ENCODE data around the gene ZNG1A. TPM values are rescaled to one million over a fixed set of nuclear protein-coding genes. Genes with fewer than 3 reads are reported as not detected.
"Not testable (repeated sequence)": the region's sequence is repeated elsewhere in the genome, so short reads cannot be mapped to it uniquely, and the experiment has no call there.

Gene ZNG1A
- total RNA-seq, 1 donor from 2014 or later: 29.1 TPM

DNA sequence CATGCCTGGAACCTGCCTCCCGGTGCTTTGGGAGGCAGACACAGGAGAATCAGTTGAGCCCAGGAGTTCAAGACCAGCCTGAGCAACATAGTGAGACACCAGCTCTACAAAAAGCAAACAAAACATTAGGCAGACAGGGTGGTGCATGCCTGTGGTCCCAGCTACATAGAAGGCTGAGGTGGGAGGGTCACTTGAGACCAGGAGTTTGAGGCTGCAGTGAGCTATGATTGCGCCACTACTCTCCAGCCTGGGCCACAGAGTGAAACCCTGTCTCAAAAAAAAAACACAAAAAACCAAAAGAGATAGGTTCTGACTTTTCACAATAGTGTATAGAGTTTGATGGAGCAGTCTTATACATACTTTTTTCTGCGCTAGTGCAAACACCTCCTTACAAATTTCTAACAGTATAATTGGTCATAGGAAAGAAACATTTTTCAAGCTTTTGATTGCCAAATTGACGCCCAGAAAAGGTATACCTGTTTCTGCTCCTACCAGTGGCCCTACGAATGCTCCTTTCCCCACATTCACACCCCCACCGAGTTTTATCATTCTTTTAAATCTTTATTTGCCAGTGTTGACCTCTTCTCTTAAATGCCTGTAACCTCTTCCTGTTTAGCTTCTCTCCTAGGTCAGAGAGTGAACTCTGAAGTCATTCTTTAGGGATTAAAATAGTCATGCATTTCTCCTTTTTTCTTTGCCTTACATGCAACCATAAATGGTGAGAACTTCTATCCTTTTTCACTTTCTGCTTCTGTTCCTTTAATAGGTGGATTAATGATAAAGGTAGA lies 43.3 kb upstream of the ZNG1A start:
- Mint-ChIP-seq H3K9me3 (no peaks in the 10 kb centered on the region), H3K27me3 (ENCODE audit: low read depth) (peaks cover 12% of the 10 kb centered on the region), H3K4me3 (no peak overlapping the region), H3K36me3 (ENCODE audit: low read depth) (no peaks in the 10 kb centered on the region), H3K4me1 (peaks cover 6% of the 10 kb centered on the region), H3K27ac (ENCODE audit: unreplicated experiment) (no peak overlapping the region)
- DNase-seq (ENCODE audit: low read depth, low spot score): no peak
- TF ChIP-seq, protein P1, sequence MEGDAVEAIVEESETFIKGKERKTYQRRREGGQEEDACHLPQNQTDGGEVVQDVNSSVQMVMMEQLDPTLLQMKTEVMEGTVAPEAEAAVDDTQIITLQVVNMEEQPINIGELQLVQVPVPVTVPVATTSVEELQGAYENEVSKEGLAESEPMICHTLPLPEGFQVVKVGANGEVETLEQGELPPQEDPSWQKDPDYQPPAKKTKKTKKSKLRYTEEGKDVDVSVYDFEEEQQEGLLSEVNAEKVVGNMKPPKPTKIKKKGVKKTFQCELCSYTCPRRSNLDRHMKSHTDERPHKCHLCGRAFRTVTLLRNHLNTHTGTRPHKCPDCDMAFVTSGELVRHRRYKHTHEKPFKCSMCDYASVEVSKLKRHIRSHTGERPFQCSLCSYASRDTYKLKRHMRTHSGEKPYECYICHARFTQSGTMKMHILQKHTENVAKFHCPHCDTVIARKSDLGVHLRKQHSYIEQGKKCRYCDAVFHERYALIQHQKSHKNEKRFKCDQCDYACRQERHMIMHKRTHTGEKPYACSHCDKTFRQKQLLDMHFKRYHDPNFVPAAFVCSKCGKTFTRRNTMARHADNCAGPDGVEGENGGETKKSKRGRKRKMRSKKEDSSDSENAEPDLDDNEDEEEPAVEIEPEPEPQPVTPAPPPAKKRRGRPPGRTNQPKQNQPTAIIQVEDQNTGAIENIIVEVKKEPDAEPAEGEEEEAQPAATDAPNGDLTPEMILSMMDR (conservative IDR thresholded peaks at IDR 0.05): no peak

DNA sequence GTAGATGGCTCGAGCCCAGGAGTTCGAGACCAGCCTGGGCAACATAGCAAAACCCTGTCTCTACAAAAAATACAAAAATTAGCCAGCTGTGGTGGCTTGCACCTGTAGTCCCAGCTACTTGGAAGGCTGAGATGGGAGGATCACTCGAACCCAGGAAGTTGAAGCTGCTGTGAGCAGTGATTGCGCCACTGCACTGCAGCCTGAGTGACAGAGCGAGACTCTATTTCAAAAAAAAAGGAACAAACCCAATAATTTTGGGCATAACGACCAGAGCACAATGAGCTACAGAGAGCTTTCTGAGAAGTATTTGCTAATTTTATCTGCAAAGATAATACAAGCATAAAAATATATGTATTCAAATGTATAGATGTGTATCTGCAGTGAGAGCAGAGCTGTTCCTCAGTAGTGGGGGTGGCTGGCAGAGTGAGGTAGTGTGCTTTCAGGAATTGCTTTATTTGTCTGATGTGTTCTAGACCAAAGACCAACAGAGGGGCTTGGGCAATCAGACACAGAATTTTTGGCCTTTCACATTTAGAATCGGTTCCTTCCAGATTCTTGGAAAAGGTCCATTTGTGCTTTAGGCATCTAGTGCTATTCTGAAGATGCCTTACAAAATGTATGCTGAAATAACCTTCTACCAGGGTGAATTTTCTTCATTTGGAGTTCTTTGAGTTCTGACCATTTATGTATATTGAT lies 41.0 kb upstream of the ZNG1A start:
- Mint-ChIP-seq H3K4me1 (peaks cover 6% of the 10 kb centered on the region), H3K36me3 (ENCODE audit: low read depth) (no peaks in the 10 kb centered on the region)
- TF ChIP-seq, protein P1 (conservative IDR thresholded peaks at IDR 0.05): no peak

DNA sequence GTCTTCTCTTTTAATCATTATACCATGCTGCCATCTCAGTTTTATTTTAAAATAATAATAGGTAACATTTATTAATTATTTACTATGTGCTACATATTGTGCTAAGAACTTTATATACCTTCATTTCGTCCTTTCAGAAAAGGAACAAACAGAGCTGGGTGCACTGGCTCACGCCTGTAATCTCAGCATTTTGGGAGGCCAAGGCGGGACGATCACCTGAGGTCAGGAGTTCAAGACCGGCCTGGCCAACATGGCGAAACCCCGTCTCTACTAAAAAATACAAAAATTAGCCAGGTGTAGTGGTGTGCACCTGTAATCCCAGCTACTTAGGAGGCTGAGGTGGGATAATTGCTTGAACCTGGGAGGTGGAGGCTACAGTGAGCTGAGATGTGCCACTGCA lies 40.2 kb upstream of the ZNG1A start:
- not testable (repeated sequence) for H3K4me3 Mint-ChIP-seq; DNase-seq (ENCODE audit: low read depth, low spot score); H3K27ac Mint-ChIP-seq (ENCODE audit: unreplicated experiment); H3K36me3 Mint-ChIP-seq (ENCODE audit: low read depth); H3K4me1 Mint-ChIP-seq; H3K9me3 Mint-ChIP-seq
- H3K27me3 Mint-ChIP-seq (ENCODE audit: low read depth): peaks cover 41% of the 10 kb centered on the region

More for the DNA sequence above, 41.0 kb upstream of the ZNG1A start:
- H3K27ac Mint-ChIP-seq (ENCODE audit: unreplicated experiment): no peak overlapping the region
- H3K27me3 Mint-ChIP-seq (ENCODE audit: low read depth): peaks cover 34% of the 10 kb centered on the region
- no peak overlapping the region for H3K4me3 Mint-ChIP-seq
- no peak for DNase-seq (ENCODE audit: low read depth, low spot score)
- no peaks in the 10 kb centered on the region for H3K9me3 Mint-ChIP-seq

DNA sequence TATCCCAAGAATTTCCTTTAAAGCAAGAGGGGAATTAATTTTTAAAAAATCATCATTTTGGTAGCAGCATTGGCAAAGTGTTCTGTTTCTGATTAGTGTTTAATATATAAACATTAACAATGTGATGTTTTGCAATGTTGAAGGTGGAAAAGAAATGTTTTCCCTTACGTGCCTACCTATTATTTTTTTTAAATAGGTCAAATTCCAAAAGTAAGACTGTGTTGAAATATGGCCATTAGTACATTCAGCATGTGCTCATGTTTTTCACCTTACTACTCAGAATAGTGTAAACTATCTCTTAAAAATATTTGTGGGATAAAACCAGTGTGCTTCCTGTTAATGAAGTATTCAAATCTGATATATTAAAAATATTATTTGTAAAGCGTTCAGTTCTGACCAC lies 39.1 kb upstream of the ZNG1A start:
- DNase-seq (ENCODE audit: low read depth, low spot score): no peak
- peaks cover 6% of the 10 kb centered on the region for H3K4me1 Mint-ChIP-seq
- no peak overlapping the region for H3K27ac Mint-ChIP-seq (ENCODE audit: unreplicated experiment)
- H3K9me3 Mint-ChIP-seq: no peaks in the 10 kb centered on the region
- H3K4me3 Mint-ChIP-seq: no peak overlapping the region
- H3K36me3 Mint-ChIP-seq (ENCODE audit: low read depth): no peaks in the 10 kb centered on the region
- H3K27me3 Mint-ChIP-seq (ENCODE audit: low read depth): peaks cover 44% of the 10 kb centered on the region
- TF ChIP-seq, protein P1 (conservative IDR thresholded peaks at IDR 0.05): no peak

DNA sequence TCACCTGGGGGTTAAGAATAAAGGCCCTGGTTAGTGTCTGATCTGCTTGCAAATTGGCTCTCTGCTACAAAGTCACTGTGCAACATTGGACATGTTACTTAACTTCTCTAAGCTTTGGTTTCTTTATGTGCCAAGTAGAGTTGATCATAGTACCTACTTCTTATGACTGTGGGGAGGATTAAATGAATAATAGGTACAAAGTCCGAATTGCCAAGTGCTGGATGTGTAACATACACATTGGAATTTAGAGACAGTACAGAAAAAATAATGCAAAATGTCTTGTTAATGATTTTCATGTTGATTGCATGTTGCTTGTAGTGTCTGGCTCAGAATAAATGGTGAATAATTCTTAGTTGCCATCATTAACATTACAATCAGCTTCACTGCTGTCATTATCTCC lies 38.0 kb upstream of the ZNG1A start:
- Mint-ChIP-seq H3K4me1 (no peaks in the 10 kb centered on the region), H3K27ac (ENCODE audit: unreplicated experiment) (no peak overlapping the region), H3K27me3 (ENCODE audit: low read depth) (peaks cover 44% of the 10 kb centered on the region), H3K9me3 (no peaks in the 10 kb centered on the region), H3K4me3 (peak overlapping the region; percentile 24), H3K36me3 (ENCODE audit: low read depth) (no peaks in the 10 kb centered on the region)
- TF ChIP-seq, protein P1 (conservative IDR thresholded peaks at IDR 0.05): no peak
- DNase-seq (ENCODE audit: low read depth, low spot score): no peak

DNA sequence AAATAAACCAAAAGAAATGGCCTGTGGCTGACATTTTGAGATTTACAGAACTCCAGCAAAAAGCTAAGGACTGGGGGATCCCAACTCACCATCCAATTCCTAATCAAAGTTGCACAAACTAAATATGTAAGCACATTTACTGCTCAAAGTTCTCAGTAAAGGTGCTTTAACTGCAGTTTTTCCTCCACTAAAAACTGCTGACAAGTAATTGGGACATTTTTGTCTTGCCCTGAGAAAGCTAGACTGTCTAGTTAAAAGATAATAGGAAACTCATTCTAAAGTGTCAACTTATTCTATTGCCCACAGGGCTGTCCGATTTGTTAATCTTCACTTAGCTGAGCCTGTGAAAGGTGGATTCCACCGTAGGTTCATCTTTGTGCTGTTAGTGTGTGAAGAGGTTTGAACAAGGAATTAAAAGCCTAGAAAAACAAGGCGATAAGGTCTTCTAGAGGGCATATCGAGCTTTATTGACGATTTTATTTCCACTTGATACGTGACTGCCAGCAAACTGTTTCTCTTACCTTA lies 36.8 kb upstream of the ZNG1A start:
- Mint-ChIP-seq H3K27ac (ENCODE audit: unreplicated experiment) (no peak overlapping the region), H3K9me3 (no peaks in the 10 kb centered on the region), H3K27me3 (ENCODE audit: low read depth) (peaks cover 44% of the 10 kb centered on the region), H3K36me3 (ENCODE audit: low read depth) (no peaks in the 10 kb centered on the region), H3K4me1 (no peaks in the 10 kb centered on the region), H3K4me3 (peak overlapping the region; percentile 47)
- no peak for DNase-seq (ENCODE audit: low read depth, low spot score)
- TF ChIP-seq, protein P1 (conservative IDR thresholded peaks at IDR 0.05): no peak
